B cell (primary cell): Measurements from ENCODE around the gene NDUFA13. TPM values are rescaled to one million over a fixed set of nuclear protein-coding genes. Genes with fewer than 3 reads are reported as not detected.

Experiments used
- ATAC-seq: fragments of 200-7000 bp; cut with Tn5 transposase; one replicate; pipeline ENCODE4 v1.10.0; 2021; ENCODE audit warnings: low read depth, mild to moderate bottlenecking, moderate number of reproducible peaks, moderate library complexity
- CTCF ChIA-PET: fragments of 350-600 bp; sonication (Branson Sonifier 250); formaldehyde crosslinking; loops from one replicate; lab custom pipeline; 2021; ENCODE audit warnings: antibody characterized with exemption, inconsistent platforms; lab: Charles Lee
- POLR2A ChIA-PET: fragments of 350-600 bp; sonication (Branson Sonifier 250); formaldehyde crosslinking; loops from one replicate; lab custom pipeline; 2021; ENCODE audit warnings: antibody characterized with exemption; lab: Charles Lee
- DNase-seq: peaks from one replicate; pipeline ENCODE4 v3.0.0; 2013
- H2AFZ ChIP-seq: 2 replicates; pipeline ENCODE4 v1.6.1; 2012; ENCODE audit warnings: mild to moderate bottlenecking, low read depth, low read length; ENCODE audit not compliant: insufficient read depth, poor library complexity, severe bottlenecking
- H3K27ac ChIP-seq, 2 donors: 1 replicate in 1 of 2; 2 replicates in 1 of 2; pipeline ENCODE4 v1.5.1; 2012 to 2013; ENCODE audit warnings: low read length in 2 of 2, mild to moderate bottlenecking in 2 of 2, moderate library complexity in 1 of 2
- H3K27me3 ChIP-seq, 4 experiments: fragments of 200-600 bp in 1 of 4; sonication (generic) in 1 of 4; replicated peaks in 1 of 4; 1 replicate in 2 of 4; 2 replicates in 2 of 4; pipeline versions ENCODE4 v1.6.1 to v1.7.0; 2013 to 2016; ENCODE audit warnings: low read length in 3 of 4, mild to moderate bottlenecking in 2 of 4, mixed read lengths in 1 of 4, moderate library complexity in 1 of 4; ENCODE audit not compliant: insufficient read depth in 4 of 4, control insufficient read depth in 3 of 4; ENCODE audit errors: control extremely low read depth in 1 of 4
- H3K36me3 ChIP-seq, 2 experiments: replicated peaks in 1 of 2; 1 replicate in 1 of 2; 2 replicates in 1 of 2; pipeline versions ENCODE4 v1.6.1 to v1.7.1; 2013; ENCODE audit warnings: low read length in 1 of 2; ENCODE audit not compliant: insufficient read depth in 2 of 2, control insufficient read depth in 1 of 2; ENCODE audit errors: control extremely low read depth in 1 of 2, extremely low read depth in 1 of 2
- H3K4me1 ChIP-seq, 2 donors: fragments of 200-600 bp in 1 of 2; sonication (generic) in 1 of 2; 1 replicate in 1 of 2; 2 replicates in 1 of 2; pipeline versions ENCODE4 v1.5.1 to v1.6.1; 2013 to 2017; ENCODE audit warnings: low read length in 2 of 2; ENCODE audit not compliant: control insufficient read depth in 2 of 2, insufficient read depth in 2 of 2
- H3K4me2 ChIP-seq: replicated peaks from 2 replicates; pipeline ENCODE3; 2012; ENCODE audit warnings: mild to moderate bottlenecking, low read depth, low read length; ENCODE audit not compliant: poor library complexity, severe bottlenecking
- H3K4me3 ChIP-seq, 5 experiments: fragments of 200-600 bp in 1 of 5; sonication (generic) in 1 of 5; 1 replicate in 3 of 5; 2 replicates in 2 of 5; pipeline versions ENCODE4 v1.5.1 to v1.7.0; 2011 to 2016; ENCODE audit warnings: low read length in 4 of 5, mild to moderate bottlenecking in 4 of 5, low read depth in 2 of 5, control low read depth in 1 of 5, moderate library complexity in 1 of 5; ENCODE audit not compliant: insufficient read depth in 1 of 5; ENCODE audit errors: control extremely low read depth in 1 of 5, extremely low read depth in 1 of 5
- H3K79me2 ChIP-seq: fragments of 200-600 bp; sonication (generic); one replicate; pipeline ENCODE4 v1.6.0; 2016; ENCODE audit warnings: low read length; ENCODE audit not compliant: control insufficient read depth, insufficient read depth
- H3K9ac ChIP-seq: fragments of 200-600 bp; sonication (generic); 2 replicates; pipeline ENCODE4 v1.6.1; 2017; ENCODE audit warnings: mild to moderate bottlenecking, low read length, moderate library complexity
- H3K9me3 ChIP-seq, 3 donors: one replicate each; pipeline versions ENCODE4 v1.6.1 to v1.7.1; 2013; ENCODE audit warnings: low read length in 2 of 3; ENCODE audit not compliant: control insufficient read depth in 2 of 3, insufficient read depth in 1 of 3; ENCODE audit errors: control extremely low read depth in 1 of 3
- H4K20me1 ChIP-seq: 2 replicates; pipeline ENCODE4 v1.6.0; 2012; ENCODE audit warnings: mild to moderate bottlenecking, low read length; ENCODE audit not compliant: insufficient read depth, control insufficient read depth, poor library complexity, severe bottlenecking
- H3K27ac Mint-ChIP-seq: one replicate; pipeline ENCODE4 v1.8.0; 2021; ENCODE audit warnings: mixed read lengths
- H3K27me3 Mint-ChIP-seq: one replicate; pipeline ENCODE4 v1.8.0; 2021; ENCODE audit warnings: mixed read lengths
- H3K4me1 Mint-ChIP-seq: one replicate; pipeline ENCODE4 v1.8.0; 2021; ENCODE audit warnings: mixed read lengths
- H3K4me3 Mint-ChIP-seq: one replicate; pipeline ENCODE4 v1.8.0; 2021; ENCODE audit warnings: mixed read lengths
- H3K9me3 Mint-ChIP-seq: one replicate; pipeline ENCODE4 v1.8.0; 2022; ENCODE audit warnings: mixed read lengths; ENCODE audit not compliant: insufficient read depth
- CTCF ChIP-seq: fragments of 200-600 bp; IDR thresholded peaks from one replicate; pipeline ENCODE4 v1.8.0; 2022; ENCODE audit warnings: antibody characterized with exemption, mild to moderate bottlenecking
- EZH2 ChIP-seq: IDR thresholded peaks from 2 replicates; pipeline ENCODE4 v1.6.1; 2012; ENCODE audit warnings: borderline replicate concordance, low read depth, mild to moderate bottlenecking, moderate library complexity, low read length; ENCODE audit not compliant: insufficient read depth, poor library complexity, severe bottlenecking
- WGBS: methylation state at CpG from one replicate; pipeline ENCODE4 v1.1.5; 2013; ENCODE audit warnings: missing lambda C conversion rate; ENCODE audit not compliant: insufficient coverage; 5-methylcytosine and 5-hydroxymethylcytosine counted together
- intact Hi-C: fragments of 100-400 bp; cut with micrococcal nuclease; formaldehyde crosslinking; loops from one replicate; pipeline ENCODE4 v1.10.0; 2022
- polyA plus RNA-seq: library from polyadenylated mRNA; depleted of rRNA; stranded (reverse); fragments of >200 nt; gene quantifications from 2 replicates; pipeline ENCODE4 v1.2.3, GENCODE V29; 2012
- total RNA-seq, 2 donors: library from RNA; stranded (reverse); fragments of 120-200 nt in 1 of 2; gene quantifications; 1 replicate in 1 of 2; 2 replicates in 1 of 2; pipeline versions ENCODE4 v1.2.3 to v1.2.4, GENCODE V29; 2013 to 2022

NDUFA13 gene
- total and polyA plus RNA-seq, 2 donors (not counting 1 experiment from before 2014, with no cell fraction given) = 188 to 195 TPM

GRCh38 chr19:19495614-19496603, 20.1 kb upstream of the NDUFA13 start:
- H3K27ac Mint-ChIP-seq = no peak overlapping the region
- no peaks in the 10 kb centered on the region for H3K4me1 Mint-ChIP-seq
- no peak overlapping the region for H3K4me3 Mint-ChIP-seq
- peaks cover 0 to 75% of the 10 kb centered on the region in 2 experiments for H3K36me3 ChIP-seq
- 98% methylated on average over 30 of the region's 30 CpGs for WGBS
- H3K27me3 Mint-ChIP-seq = no peaks in the 10 kb centered on the region
- TF ChIP-seq EZH2 = no peak
- TF ChIP-seq CTCF = no peak
- ChIA-PET POLR2A (interaction anchor here (0.6 to 0.7 kb wide), 2 partner anchors 11 to 771 kb away, joined by 3 to 5 read pairs; no protein-coding TSS in a partner anchor), CTCF (interaction anchor here (1.4 kb wide), 1 partner anchor 47 kb away, joined by 3 read pairs; no protein-coding TSS in a partner anchor)
- H3K4me2 ChIP-seq = no peak overlapping the region
- no peak overlapping the region for H2AFZ ChIP-seq
- ATAC-seq = no peak
- no peak overlapping the region for H3K9ac ChIP-seq
- no peaks in the 10 kb centered on the region for H3K4me1 ChIP-seq
- H3K79me2 ChIP-seq = peaks cover 69% of the 10 kb centered on the region
- DNase-seq = no peak
- no peaks in the 10 kb centered on the region for H3K9me3 Mint-ChIP-seq
- H3K27ac ChIP-seq = no peak overlapping the region
- no peaks in the 10 kb centered on the region for H3K9me3 ChIP-seq
- intact Hi-C loops = no loop called here
- no peak overlapping the region for H3K4me3 ChIP-seq
- peaks cover 12% of the 10 kb centered on the region for H4K20me1 ChIP-seq
- H3K27me3 ChIP-seq = no peaks in the 10 kb centered on the region
